ENCODE measurements around the gene GP9. TPM values are rescaled to one million over a fixed set of nuclear protein-coding genes. Genes with fewer than 3 reads are reported as not detected.

The GP9 gene
- total RNA-seq, 4 donors from 2014 or later, result 0.35 TPM; not detected in 3

GRCh38 chr3:129016356-129016719 is 44.2 kb upstream of the GP9 start:
- Histone ChIP-seq H3K4me1 (no peaks in the 10 kb centered on the region), H3K9me3 (no peaks in the 10 kb centered on the region), H3K27ac (peak overlapping the region; percentile 55 to 71), H3K4me3 (no peak overlapping the region), H3K36me3 (no peaks in the 10 kb centered on the region), H3K27me3 (no peaks in the 10 kb centered on the region)
- no peak for TF ChIP-seq CTCF (IDR thresholded peaks at IDR 0.05)
- no peak for TF ChIP-seq POLR2A (IDR thresholded peaks at IDR 0.05)
- intact Hi-C loops (cut with DNase I; ENCODE audit: low total_unique reads), result no loop called here
- DNase-seq, result no peak

- Histone ChIP-seq H3K36me3 (no peaks in the 10 kb centered on the region), H3K27me3 (no peaks in the 10 kb centered on the region), H3K27ac (peak overlapping the region; percentile 55 to 71), H3K4me3 (no peak overlapping the region), H3K4me1 (no peaks in the 10 kb centered on the region), H3K9me3 (no peaks in the 10 kb centered on the region)
- intact Hi-C loops (cut with DNase I; ENCODE audit: low total_unique reads), result no loop called here
- TF ChIP-seq CTCF (IDR thresholded peaks at IDR 0.05) (no peak), POLR2A (IDR thresholded peaks at IDR 0.05) (no peak)
- peak in 1 of 2 donors; percentile 45 for DNase-seq
These were observed 43.7 kb upstream of the GP9 start for GRCh38 chr3:129016720-129017483.

GRCh38 chr3:129017484-129017899 is 43.1 kb upstream of the GP9 start:
- no peak for DNase-seq
- H3K4me3 ChIP-seq, result no peak overlapping the region
- H3K27me3 ChIP-seq, result no peaks in the 10 kb centered on the region
- no peaks in the 10 kb centered on the region for H3K9me3 ChIP-seq
- TF ChIP-seq CTCF (IDR thresholded peaks at IDR 0.05) (no peak), POLR2A (IDR thresholded peaks at IDR 0.05) (no peak)
- intact Hi-C loops (cut with DNase I; ENCODE audit: low total_unique reads), result no loop called here
- H3K4me1 ChIP-seq, result no peaks in the 10 kb centered on the region
- peak overlapping the region; percentile 54 to 71 for H3K27ac ChIP-seq
- no peaks in the 10 kb centered on the region for H3K36me3 ChIP-seq

- DNase-seq, result no peak
- Histone ChIP-seq H3K27ac (peak overlapping the region; percentile 54 to 71), H3K4me1 (no peaks in the 10 kb centered on the region), H3K4me3 (no peak overlapping the region), H3K9me3 (no peaks in the 10 kb centered on the region), H3K36me3 (no peaks in the 10 kb centered on the region), H3K27me3 (no peaks in the 10 kb centered on the region)
- TF ChIP-seq POLR2A (IDR thresholded peaks at IDR 0.05) (no peak), CTCF (IDR thresholded peaks at IDR 0.05) (no peak)
- intact Hi-C loops (cut with DNase I; ENCODE audit: low total_unique reads), result no loop called here
These were observed 42.3 kb upstream of the GP9 start for GRCh38 chr3:129018271-129018670.

GRCh38 chr3:129018751-129019150 is 41.8 kb upstream of the GP9 start:
- no peaks in the 10 kb centered on the region for H3K36me3 ChIP-seq
- TF ChIP-seq POLR2A (IDR thresholded peaks at IDR 0.05) (no peak), CTCF (IDR thresholded peaks at IDR 0.05) (no peak)
- no peaks in the 10 kb centered on the region for H3K4me1 ChIP-seq
- no peak for DNase-seq
- intact Hi-C loops (cut with DNase I; ENCODE audit: low total_unique reads), result no loop called here
- no peak overlapping the region for H3K27ac ChIP-seq
- H3K4me3 ChIP-seq, result no peak overlapping the region
- H3K9me3 ChIP-seq, result no peaks in the 10 kb centered on the region
- H3K27me3 ChIP-seq, result no peaks in the 10 kb centered on the region
